HCT116 (cell line): ENCODE data around the gene ZNF562. TPM values are rescaled to one million over a fixed set of nuclear protein-coding genes. Genes with fewer than 3 reads are reported as not detected.

ENCODE experiments used
- ATAC-seq: fragments of 200-7000 bp; cut with Tn5 transposase; 2 replicates; pipeline ENCODE4 v1.9.1; 2020; ENCODE audit warnings: mild to moderate bottlenecking, moderate library complexity
- BruUV-seq: library from RNA; stranded (reverse); fragments of 400-500 nt; replicated peaks from 2 replicates; lab custom pipeline; 2021; lab: Mats Ljungman, UMichigan
- CTCF ChIA-PET: fragments of 300-600 bp; sonication (Branson Sonifier 250); formaldehyde crosslinking; loops from one replicate; lab custom pipeline; 2021; ENCODE audit warnings: antibody characterized with exemption; lab: Charles Lee
- POLR2A ChIA-PET: fragments of 300-600, 350-600 bp; sonication (Branson Sonifier 250); formaldehyde crosslinking; loops from one replicate; lab custom pipeline; 2021; ENCODE audit warnings: antibody characterized with exemption; lab: Charles Lee
- RAD21 ChIA-PET, 2 experiments: fragments of 300-600 bp; sonication (Branson Sonifier 250); formaldehyde crosslinking; loops; one replicate each; lab custom pipeline; 2023; ENCODE audit warnings: low total read pairs in 2 of 2; ENCODE audit not compliant: uncharacterized antibody in 2 of 2, unreplicated experiment in 2 of 2, low non-redundant PET in 1 of 2; lab: Charles Lee
- DNase-seq: peaks from one replicate; pipeline ENCODE4 v3.0.0-alpha.2; 2010; ENCODE audit warnings: low read depth, low spot score
- H2AFZ ChIP-seq: fragments of 200-600 bp; shearing (Covaris generic), sonication (generic); 2 replicates; pipeline ENCODE4 v1.6.1; 2017; ENCODE audit warnings: low read depth, mixed run types, mixed read lengths, antibody characterized with exemption, low read length; ENCODE audit not compliant: poor library complexity, severe bottlenecking
- H3K27ac ChIP-seq: 2 replicates; pipeline ENCODE4 v1.5.1; 2012; ENCODE audit warnings: low read depth, low read length
- H3K27me3 ChIP-seq: fragments of 200-600 bp; sonication (generic); 2 replicates; pipeline ENCODE4 v1.6.1; 2016; ENCODE audit warnings: mixed run types, low read length, mixed read lengths; ENCODE audit not compliant: insufficient read depth
- H3K36me3 ChIP-seq, 2 experiments: fragments of 200-500 bp in 1 of 2; fragments of 200-600 bp in 1 of 2; sonication (Bioruptor generic) in 1 of 2; sonication (generic) in 1 of 2; 2 replicates each; pipeline versions ENCODE4 v1.5.1 to v1.6.1; 2014 to 2016; ENCODE audit warnings: low read length in 2 of 2, inconsistent platforms in 1 of 2, mixed read lengths in 1 of 2, mixed run types in 1 of 2; ENCODE audit not compliant: insufficient read depth in 2 of 2, control insufficient read depth in 1 of 2
- H3K4me1 ChIP-seq, 2 experiments: fragments of 200-600 bp in 1 of 2; sonication (generic) in 1 of 2; 2 replicates each; pipeline versions ENCODE4 v1.5.1 to v1.6.1; 2012 to 2017; ENCODE audit warnings: low read length in 2 of 2, inconsistent platforms in 1 of 2, mild to moderate bottlenecking in 1 of 2, mixed read lengths in 1 of 2, mixed run types in 1 of 2, moderate library complexity in 1 of 2; ENCODE audit not compliant: insufficient read depth in 2 of 2, control insufficient read depth in 1 of 2
- H3K4me2 ChIP-seq: fragments of 200-600 bp; sonication (generic); 2 replicates; pipeline ENCODE4 v1.6.1; 2017; ENCODE audit warnings: mixed run types, low read length, mixed read lengths
- H3K4me3 ChIP-seq, 2 experiments: fragments of 200-600 bp in 1 of 2; sonication (generic) in 1 of 2; replicated peaks in 1 of 2; 2 replicates each; pipeline ENCODE4 v1.5.1; 2011 to 2016; ENCODE audit warnings: low read length in 2 of 2, control low read depth in 1 of 2, low read depth in 1 of 2, mild to moderate bottlenecking in 1 of 2, mixed read lengths in 1 of 2, mixed run types in 1 of 2
- H3K79me2 ChIP-seq: fragments of 200-600 bp; sonication (generic); 2 replicates; pipeline ENCODE4 v1.6.1; 2017; ENCODE audit warnings: mild to moderate bottlenecking, mixed run types, low read length, moderate library complexity, mixed read lengths; ENCODE audit not compliant: insufficient read depth
- H3K9ac ChIP-seq: fragments of 200-600 bp; sonication (generic); 2 replicates; pipeline ENCODE4 v1.6.1; 2016; ENCODE audit warnings: low read length, mixed read lengths
- H3K9me2 ChIP-seq: fragments of 200-600 bp; sonication (generic), shearing (Covaris generic); 2 replicates; pipeline ENCODE4 v1.6.1; 2017; ENCODE audit warnings: mixed run types, mild to moderate bottlenecking, moderate library complexity; ENCODE audit not compliant: insufficient read depth
- H3K9me3 ChIP-seq, 2 experiments: fragments of 200-500 bp in 1 of 2; fragments of 200-600 bp in 1 of 2; sonication (Bioruptor generic) in 1 of 2; sonication (generic) in 1 of 2; 2 replicates each; pipeline ENCODE4 v1.6.1; 2014 to 2017; ENCODE audit warnings: low read length in 2 of 2, mixed read lengths in 2 of 2, inconsistent platforms in 1 of 2, low read depth in 1 of 2, mild to moderate bottlenecking in 1 of 2, mixed run types in 1 of 2, moderate library complexity in 1 of 2; ENCODE audit not compliant: control insufficient read depth in 1 of 2, insufficient read depth in 1 of 2
- H4K20me1 ChIP-seq: fragments of 200-600 bp; sonication (generic), shearing (Covaris generic); 2 replicates; pipeline ENCODE4 v1.6.1; 2017; ENCODE audit warnings: mixed run types, mild to moderate bottlenecking, moderate library complexity; ENCODE audit not compliant: insufficient read depth
- CEBPB ChIP-seq: IDR thresholded peaks from 2 replicates; pipeline ENCODE4 v1.6.1; 2012; ENCODE audit warnings: low read depth
- FOSL1 ChIP-seq: IDR thresholded peaks from 2 replicates; pipeline ENCODE4 v1.6.1; 2012; ENCODE audit warnings: low read depth
- JUND ChIP-seq: IDR thresholded peaks from 2 replicates; pipeline ENCODE4 v1.6.1; 2012
- POLR2A ChIP-seq: IDR thresholded peaks from 2 replicates; pipeline ENCODE4 v1.7.0; 2011; ENCODE audit warnings: borderline replicate concordance; ENCODE audit not compliant: insufficient read depth, insufficient read length; ENCODE audit errors: extremely low read depth
- REST ChIP-seq: IDR thresholded peaks from 2 replicates; pipeline ENCODE4 v1.6.1; 2012; ENCODE audit warnings: low read depth
- ZNF274 ChIP-seq: fragments of 200-500 bp; sonication (Bioruptor generic); IDR thresholded peaks from 2 replicates; pipeline ENCODE4 v1.6.1; 2014; ENCODE audit warnings: mild to moderate bottlenecking, low read depth, low read length, inconsistent platforms
- intact Hi-C: fragments of 100-400 bp; cut with micrococcal nuclease; formaldehyde crosslinking; loops from 2 replicates; pipeline ENCODE4 v1.10.0; 2022
- total RNA-seq: library from RNA; stranded (reverse); gene quantifications from one replicate; pipeline ENCODE4 v1.2.1, GENCODE V29; 2021; ENCODE audit not compliant: unreplicated experiment

The ZNF562 gene
- total RNA-seq, 1 experiment from 2014 or later: 37.8 TPM

GRCh38 chr19:9705836-9706235, 30.9 kb upstream of the ZNF562 start (continued):
- TF ChIP-seq REST (no peak), ZNF274 (no peak), FOSL1 (no peak)

GRCh38 chr19:9702186-9702585, 27.3 kb upstream of the ZNF562 start:
- Histone ChIP-seq H3K27me3 (no peaks in the 10 kb centered on the region), H3K79me2 (no peaks in the 10 kb centered on the region), H3K9me3 (no peaks in the 10 kb centered on the region; a peak in 1 of 4 replicates), H3K4me2 (no peak overlapping the region), H3K4me1 (no peaks in the 10 kb centered on the region), H3K36me3 (no peaks in the 10 kb centered on the region), H2AFZ (no peak overlapping the region), H3K4me3 (no peak overlapping the region), H3K9me2 (no peaks in the 10 kb centered on the region), H3K9ac (no peak overlapping the region), H3K27ac (no peak overlapping the region), H4K20me1 (no peaks in the 10 kb centered on the region)
- ATAC-seq: no peak
- ChIA-PET POLR2A (no interaction called here), CTCF (no interaction called here), RAD21 (no interaction called here)
- no peak for TF ChIP-seq JUND
- TF ChIP-seq POLR2A: no peak
- TF ChIP-seq CEBPB: no peak
- intact Hi-C loops: no loop called here
- no TSS peak for BruUV-seq
- DNase-seq: no peak
